T47D (cell line): ENCODE results near the gene ATP6V0C.
"Not testable (repeated sequence)": the region's sequence is repeated elsewhere in the genome, so short reads cannot be mapped to it uniquely, and the experiment has no call there.

Experiments
- DNase-seq, 2 experiments: peaks; one replicate each; pipeline versions ENCODE4 v3.0.0 to v3.0.0-alpha.2; 2011 to 2012; ENCODE audit warnings: low read depth in 1 of 2, low spot score in 1 of 2
- JUND ChIP-seq: IDR thresholded peaks from 2 replicates; pipeline ENCODE4 v1.6.1; 2012; ENCODE audit warnings: low read depth
- in situ Hi-C: cut with HindIII; loops from 2 replicates; pipeline ENCODE4 v1.10.0; 2016; ENCODE audit warnings: low sequenced_read_pairs, low pct_unique_long_range_greater_than_20kb

ATP6V0C gene

GRCh38 chr16:2478279-2478678, 35.5 kb upstream of the ATP6V0C start:
- no peak for DNase-seq
- no peak for TF ChIP-seq JUND
- in situ Hi-C loops: no loop called here

DNA sequence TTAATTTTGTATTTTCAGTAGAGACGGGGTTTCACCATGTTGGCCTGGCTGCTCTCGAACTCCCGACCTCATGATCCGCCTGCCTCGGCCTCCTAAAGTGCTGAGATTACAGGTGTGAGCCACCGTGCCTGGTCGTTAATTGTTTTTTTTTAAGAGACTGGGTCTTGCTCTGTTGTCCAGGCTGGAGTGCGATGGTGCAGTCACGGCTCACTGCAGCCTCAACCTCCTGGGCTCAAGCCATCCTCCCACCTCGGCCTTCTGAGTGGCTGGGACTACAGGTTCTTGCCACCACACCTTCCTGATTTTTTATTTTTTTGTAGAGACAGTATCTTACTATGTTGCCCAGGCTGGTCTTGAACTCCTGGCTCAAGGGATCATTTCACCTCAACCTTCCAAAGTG, 33.8 kb upstream of the ATP6V0C start:
- in situ Hi-C loops, DNase-seq: not testable (repeated sequence)

- no peak for TF ChIP-seq JUND
- in situ Hi-C loops: no loop called here
- DNase-seq: no peak
Measured at GRCh38 chr16:2480948-2481347, 32.8 kb upstream of the ATP6V0C start.

DNA sequence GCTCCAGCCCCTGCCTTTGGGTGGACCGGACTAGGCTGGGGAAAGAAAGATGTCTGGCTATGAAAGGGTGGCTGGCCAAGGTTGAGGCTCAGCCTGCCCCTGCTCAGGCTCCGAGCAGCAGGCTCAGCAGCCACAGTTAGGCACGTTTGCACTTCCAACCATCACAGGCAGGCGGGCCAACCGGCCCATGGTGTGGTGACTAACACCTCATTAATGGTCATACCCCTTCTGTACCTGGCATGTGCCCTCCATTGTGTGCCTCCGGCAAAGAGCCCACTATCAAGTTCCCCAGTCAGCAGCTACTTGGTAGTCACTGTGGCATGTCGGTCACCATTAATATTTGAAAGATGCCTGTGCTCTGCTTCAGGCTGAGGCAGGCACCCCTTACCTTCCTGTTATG, 32.1 kb upstream of the ATP6V0C start:
- no peak for TF ChIP-seq JUND
- in situ Hi-C loops: no loop called here

GRCh38 chr16:2482249-2482648, 31.5 kb upstream of the ATP6V0C start:
- in situ Hi-C loops: no loop called here
- DNase-seq: no peak
- TF ChIP-seq JUND: no peak

More for the DNA sequence above, 32.1 kb upstream of the ATP6V0C start:
- DNase-seq: no peak

GRCh38 chr16:2482708-2483534, 30.8 kb upstream of the ATP6V0C start:
- TF ChIP-seq JUND: no peak
- in situ Hi-C loops: no loop called here
- DNase-seq: no peak

- no peak for DNase-seq
- in situ Hi-C loops: no loop called here
- no peak for TF ChIP-seq JUND
Measured at GRCh38 chr16:2483939-2484897, 29.5 kb upstream of the ATP6V0C start.

DNA sequence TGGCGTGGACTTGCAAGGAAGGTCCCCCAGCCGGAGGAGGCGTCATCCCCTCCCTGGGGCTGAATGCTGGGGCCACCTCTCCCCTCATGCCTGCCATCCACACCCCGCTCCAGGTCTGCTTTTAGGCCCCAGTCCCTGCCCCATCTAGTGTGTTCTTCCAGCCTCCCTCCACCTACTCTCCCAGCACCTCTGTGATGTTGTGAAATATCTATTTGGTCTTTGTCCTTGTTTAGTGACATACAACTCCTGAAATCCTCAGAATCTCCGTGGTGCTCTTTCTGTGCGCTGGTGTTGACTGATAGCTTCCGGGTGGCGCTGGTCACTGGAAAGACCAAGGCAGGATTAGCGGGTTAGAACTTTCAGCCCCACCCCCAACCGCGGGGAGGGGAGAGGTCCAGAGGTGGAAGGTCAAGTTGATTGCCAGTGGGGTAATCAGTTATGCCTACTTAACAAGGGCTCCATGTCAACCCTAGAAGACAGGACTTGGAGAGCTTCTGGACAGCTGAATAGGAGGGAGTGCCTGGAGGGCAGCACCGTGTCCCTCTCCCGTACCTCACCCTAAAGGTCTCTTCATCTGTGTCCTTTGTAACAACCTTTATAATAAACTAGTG, 28.7 kb upstream of the ATP6V0C start:
- in situ Hi-C loops: no loop called here
- no peak for TF ChIP-seq JUND

GRCh38 chr16:2485811-2486507, 27.8 kb upstream of the ATP6V0C start:
- no peak for TF ChIP-seq JUND
- DNase-seq: no peak
- in situ Hi-C loops: no loop called here

More for the DNA sequence above, 28.7 kb upstream of the ATP6V0C start:
- no peak for DNase-seq

DNA sequence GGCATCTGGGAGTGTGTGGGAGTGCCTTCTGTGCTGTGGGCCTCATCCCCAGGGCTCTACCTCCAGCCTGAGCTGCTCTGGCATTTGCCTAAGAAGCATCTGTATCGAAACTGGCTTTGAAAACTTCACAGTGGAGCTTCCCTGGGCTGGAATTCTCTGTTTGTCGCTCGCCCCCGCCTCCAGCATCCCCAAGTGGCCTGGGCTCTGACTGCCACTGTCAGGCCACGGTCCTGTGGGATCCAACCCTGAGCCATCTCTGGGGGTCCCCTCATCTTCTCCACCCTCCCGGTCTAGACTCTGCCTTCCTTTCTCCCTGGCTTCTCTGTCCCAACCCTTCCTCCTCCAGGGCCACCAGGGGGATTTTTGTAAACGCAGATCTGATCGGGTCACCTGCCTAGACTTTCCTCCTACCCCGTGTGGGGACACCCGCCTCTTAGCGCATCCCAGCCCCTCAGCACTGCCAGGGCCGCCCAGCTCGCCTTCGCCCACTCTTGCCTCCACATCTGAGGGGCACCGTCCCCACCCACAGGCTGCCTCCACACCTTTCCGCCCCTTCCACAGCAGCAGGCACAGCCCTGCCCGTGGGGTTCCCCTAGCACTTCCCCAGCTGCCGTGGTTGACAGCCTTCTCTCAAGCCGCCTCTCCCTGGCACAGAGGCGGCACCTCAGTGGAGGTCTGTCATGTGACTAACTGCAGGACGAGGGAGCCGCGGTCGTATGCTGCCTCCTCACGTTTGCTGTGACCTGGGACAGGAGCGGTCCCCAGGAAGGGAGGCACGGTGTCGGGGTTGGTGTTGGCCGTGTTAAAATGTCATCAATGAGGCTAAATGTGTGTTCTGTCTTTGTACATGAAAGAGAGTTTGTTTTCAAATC, 26.9 kb upstream of the ATP6V0C start:
- in situ Hi-C loops: no loop called here
- no peak for TF ChIP-seq JUND
- no peak for DNase-seq

DNA sequence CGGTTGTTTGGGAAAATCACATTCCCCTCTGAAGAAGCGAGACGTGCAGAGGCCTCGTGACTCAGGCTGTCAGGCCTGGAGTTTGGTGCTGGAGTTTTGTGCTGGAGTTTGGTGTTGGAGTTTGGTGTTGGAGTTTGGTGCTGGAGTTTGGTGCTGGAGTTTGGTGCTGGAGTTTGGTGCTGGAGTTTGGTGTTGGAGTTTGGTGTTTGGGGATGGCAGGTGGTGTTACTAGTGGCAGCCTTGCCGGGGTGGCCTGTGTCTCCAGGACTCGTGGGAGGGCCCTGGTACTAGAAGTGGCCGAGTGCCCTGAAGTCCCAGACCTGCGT, 26.3 kb upstream of the ATP6V0C start:
- in situ Hi-C loops: no loop called here
- DNase-seq: no peak

More for the DNA sequence above, 26.3 kb upstream of the ATP6V0C start:
- TF ChIP-seq JUND: no peak
